ENCODE data around the gene TNFSF13. TPM values are rescaled to one million over a fixed set of nuclear protein-coding genes. Genes with fewer than 3 reads are reported as not detected.
A peak's percentile ranks its signal among the peaks of the same experiment; 100 is the strongest.

Gene TNFSF13
- total RNA-seq, 3 donors from 2014 or later (not counting 1 experiment from before 2014, with no cell fraction given): 2.7 to 11.1 (median 2.7) TPM

- Mint-ChIP-seq H3K27me3 (ENCODE audit: low read depth in 2 of 2) (no peaks in the 10 kb centered on the region), H3K9me3 (no peaks in the 10 kb centered on the region), H3K4me1 (peaks cover 1 to 8% of the 10 kb centered on the region in 2 donors), H3K36me3 (peaks cover 5% of the 10 kb centered on the region), H3K27ac (no peak overlapping the region), H3K4me3 (no peak overlapping the region)
- peak; percentile 68 for TF ChIP-seq CTCF (IDR thresholded peaks at IDR 0.05)
- H3K4me1 ChIP-seq (ENCODE audit: control insufficient read depth, insufficient read depth, low read length): peaks cover 16% of the 10 kb centered on the region
- H3K4me3 ChIP-seq (ENCODE audit: low read length): no peak overlapping the region
- H3K27me3 ChIP-seq (ENCODE audit: control insufficient read depth, insufficient read depth, low read length): no peaks in the 10 kb centered on the region
- no peaks in the 10 kb centered on the region for H3K9me3 ChIP-seq (ENCODE audit: control insufficient read depth, insufficient read depth, low read length)
- DNase-seq (peak; percentile 67 to 86), ATAC-seq (peak; percentile 83 to 96 (median 87))
- H3K27ac ChIP-seq (ENCODE audit: low read length): no peak overlapping the region
- intact Hi-C loops (cut with micrococcal nuclease): loop anchor here (1.0 to 2.0 kb wide), 2 partner anchors 75 to 309 kb away; no protein-coding TSS in a partner anchor
- WGBS (ENCODE audit: insufficient coverage): 47% methylated on average over 56 of the region's 56 CpGs
- H3K36me3 ChIP-seq (ENCODE audit: control insufficient read depth, insufficient read depth, low read length): peaks cover 40% of the 10 kb centered on the region
These were observed 30.8 kb downstream of the TNFSF13 start for GRCh38 chr17:7589204-7589868.

GRCh38 chr17:7589891-7590691, 31.5 kb downstream of the TNFSF13 start, which contains the start of gene SOX15:
Gene SOX15, minus strand, starts transcription at chr17:7590094. Its CDS starts 418 bp downstream, at chr17:7589676.
- intact Hi-C loops (cut with micrococcal nuclease): loop anchor here (1.0 to 2.0 kb wide), 2 partner anchors 75 to 310 kb away; no protein-coding TSS in a partner anchor
- peak in 1 of 3 donors; percentile 3 for ATAC-seq
- H3K9me3 Mint-ChIP-seq: no peaks in the 10 kb centered on the region
- H3K36me3 Mint-ChIP-seq: peaks cover 7% of the 10 kb centered on the region
- Histone ChIP-seq H3K36me3 (ENCODE audit: control insufficient read depth, insufficient read depth, low read length) (peaks cover 48% of the 10 kb centered on the region), H3K27ac (ENCODE audit: low read length) (no peak within 1 kb of the TSS), H3K4me1 (ENCODE audit: control insufficient read depth, insufficient read depth, low read length) (peaks cover 8% of the 10 kb centered on the region), H3K9me3 (ENCODE audit: control insufficient read depth, insufficient read depth, low read length) (no peaks in the 10 kb centered on the region), H3K4me3 (ENCODE audit: low read length) (no peak within 1 kb of the TSS), H3K27me3 (ENCODE audit: control insufficient read depth, insufficient read depth, low read length) (no peaks in the 10 kb centered on the region)
- H3K27ac Mint-ChIP-seq: peak within 1 kb of the TSS; percentile 4 to 46
- 83% methylated on average over 22 of the region's 24 CpGs for WGBS (ENCODE audit: insufficient coverage)
- H3K4me3 Mint-ChIP-seq: no peak within 1 kb of the TSS
- H3K27me3 Mint-ChIP-seq (ENCODE audit: low read depth in 2 of 2): no peaks in the 10 kb centered on the region
- H3K4me1 Mint-ChIP-seq: peaks cover 0 to under 1% of the 10 kb centered on the region in 2 donors
- DNase-seq: peak in 1 of 2 donors; percentile 23
- TF ChIP-seq CTCF (IDR thresholded peaks at IDR 0.05): no peak

- Mint-ChIP-seq H3K36me3 (peaks cover 14% of the 10 kb centered on the region), H3K4me3 (no peak overlapping the region), H3K27ac (peak overlapping the region; percentile 4 to 46), H3K9me3 (no peaks in the 10 kb centered on the region), H3K4me1 (no peaks in the 10 kb centered on the region), H3K27me3 (ENCODE audit: low read depth in 2 of 2) (no peaks in the 10 kb centered on the region)
- H3K4me3 ChIP-seq (ENCODE audit: low read length): no peak overlapping the region
- peaks cover 54% of the 10 kb centered on the region for H3K36me3 ChIP-seq (ENCODE audit: control insufficient read depth, insufficient read depth, low read length)
- no peak for TF ChIP-seq CTCF (IDR thresholded peaks at IDR 0.05)
- H3K27me3 ChIP-seq (ENCODE audit: control insufficient read depth, insufficient read depth, low read length): no peaks in the 10 kb centered on the region
- 93% methylated on average over 4 of the region's 4 CpGs for WGBS (ENCODE audit: insufficient coverage)
- H3K27ac ChIP-seq (ENCODE audit: low read length): no peak overlapping the region
- ATAC-seq (no peak), DNase-seq (no peak)
- no peaks in the 10 kb centered on the region for H3K9me3 ChIP-seq (ENCODE audit: control insufficient read depth, insufficient read depth, low read length)
- peaks cover 8% of the 10 kb centered on the region for H3K4me1 ChIP-seq (ENCODE audit: control insufficient read depth, insufficient read depth, low read length)
- intact Hi-C loops (cut with micrococcal nuclease): no loop called here
These were observed 32.2 kb downstream of the TNFSF13 start for GRCh38 chr17:7590743-7591142.

Measured in natural killer cell (primary cell).